GM12892 (cell line): Measurements from ENCODE around the gene DCUN1D2.

ENCODE experiments used
- POLR2A ChIP-seq: IDR thresholded peaks from 2 replicates; pipeline ENCODE4 v1.6.1; 2011; ENCODE audit warnings: low read depth, low read length, control low read depth
- POLR2AphosphoS5 ChIP-seq: IDR thresholded peaks from 2 replicates; pipeline ENCODE4 v1.6.1; 2011; ENCODE audit warnings: low read depth, low read length, control low read depth

- TF ChIP-seq POLR2A (no peak), POLR2AphosphoS5 (no peak)
Measured at GRCh38 chr13:113514847-113515246, 24.3 kb upstream of the DCUN1D2 start.
